SKM-1 (cell line): ENCODE results near the gene TSACC.

Experiments used
- DNase-seq: peaks from one replicate; lab custom pipeline; 2025; ENCODE audit not compliant: unreplicated experiment; lab: John Stamatoyannopoulos, UW

Gene TSACC

DNA sequence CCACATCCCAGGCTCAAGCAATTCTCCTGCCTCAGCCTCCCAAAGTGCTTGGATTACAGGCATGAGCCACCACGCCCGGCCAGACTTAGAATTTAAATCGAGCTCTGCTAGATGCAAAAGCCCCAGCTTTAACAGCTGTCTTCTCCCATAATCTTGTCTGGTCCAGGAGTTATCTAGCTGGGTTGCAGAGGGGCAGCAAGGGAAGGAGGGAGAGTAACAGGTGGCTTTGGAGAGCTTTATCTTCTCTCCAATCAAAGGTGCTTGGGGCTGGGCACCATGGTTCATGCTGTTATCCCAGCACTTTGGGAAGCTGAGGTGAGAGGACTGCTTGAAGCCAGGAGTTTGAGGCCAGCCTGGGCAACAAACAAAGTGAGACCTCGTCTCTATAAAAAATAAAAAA, 34.5 kb downstream of the TSACC start:
- DNase-seq: no peak

DNA sequence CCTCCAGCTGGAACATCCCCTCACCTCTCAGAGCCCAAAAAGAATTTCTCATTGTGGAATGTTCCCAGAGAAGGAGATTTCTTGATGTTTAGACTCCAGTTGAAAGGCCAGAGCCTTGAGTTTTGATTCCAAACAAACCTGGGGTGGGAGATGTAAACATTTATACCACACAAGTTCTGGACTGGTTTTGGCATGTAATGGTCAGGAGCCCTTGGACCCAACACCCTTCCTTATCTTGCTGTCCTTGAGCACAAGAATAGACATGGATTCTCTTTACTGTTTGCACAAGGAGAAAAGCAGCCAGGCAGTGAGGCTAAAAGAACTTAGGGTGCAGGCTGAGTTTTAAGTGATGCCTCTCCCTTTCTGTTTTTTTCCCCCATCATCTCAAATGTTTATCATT, 35.2 kb downstream of the TSACC start:
- DNase-seq: no peak

DNA sequence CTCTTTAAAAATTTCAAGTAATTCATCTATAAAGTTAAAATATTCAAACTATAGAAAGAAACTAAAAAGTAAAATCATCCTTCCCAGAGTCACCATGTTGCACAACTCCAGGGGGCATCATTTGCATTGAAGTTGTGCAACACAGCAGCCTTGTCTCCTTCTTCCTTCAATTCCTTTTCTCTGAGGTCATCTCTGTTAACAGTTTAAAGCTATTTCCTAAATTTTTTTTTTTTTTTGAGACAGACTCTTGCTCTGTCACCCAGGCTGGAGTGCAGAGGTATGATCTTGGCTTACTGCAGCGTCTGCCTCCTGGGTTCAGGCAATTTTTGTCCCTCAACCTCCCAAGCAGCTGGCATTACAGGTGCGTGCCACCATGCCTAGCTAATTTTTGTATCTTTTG, 37.8 kb downstream of the TSACC start:
- DNase-seq: peak; percentile 58

DNA sequence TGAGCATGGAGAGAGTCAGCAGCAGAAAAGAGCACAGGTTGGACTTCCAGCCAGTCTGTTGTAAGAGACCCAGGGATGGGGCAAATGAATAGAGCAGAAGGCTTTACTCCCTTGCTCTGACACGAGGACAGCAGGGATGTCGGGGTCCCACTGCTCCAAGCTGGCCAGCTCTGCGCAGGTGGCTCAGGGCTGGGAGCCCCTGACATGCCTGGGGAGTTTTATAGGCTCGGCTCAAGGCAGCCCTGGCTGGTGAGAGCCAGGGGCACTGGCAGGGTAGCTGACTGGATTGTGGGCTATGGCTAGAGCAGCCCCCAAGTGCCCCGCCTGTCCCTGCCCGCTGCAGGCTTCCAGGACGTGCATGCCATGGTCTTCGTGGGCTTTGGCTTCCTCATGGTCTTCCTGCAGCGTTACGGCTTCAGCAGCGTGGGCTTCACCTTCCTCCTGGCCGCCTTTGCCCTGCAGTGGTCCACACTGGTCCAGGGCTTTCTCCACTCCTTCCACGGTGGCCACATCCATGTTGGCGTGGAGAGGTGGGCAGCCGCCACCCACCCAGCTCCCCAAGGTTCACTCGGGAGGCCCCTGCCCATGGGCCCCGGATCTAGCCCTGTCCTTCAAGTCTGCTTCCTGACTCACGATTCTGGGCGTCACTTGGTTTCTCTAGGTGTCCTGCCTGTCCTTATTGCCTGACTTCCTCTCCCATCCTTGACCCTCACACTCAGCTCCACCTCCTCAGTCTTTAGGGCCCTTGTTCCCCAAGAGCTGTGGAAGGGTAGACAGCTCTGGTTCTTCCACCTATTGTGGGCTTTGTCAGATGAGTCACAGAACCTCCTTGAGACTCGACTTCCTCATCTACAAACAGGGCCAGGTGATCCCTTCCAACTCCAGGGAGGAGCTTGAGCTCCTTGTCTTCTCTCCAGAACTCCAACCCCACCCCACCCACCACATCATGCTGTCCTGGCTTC, 38.9 kb downstream of the TSACC start:
- peak; percentile 47 for DNase-seq

DNA sequence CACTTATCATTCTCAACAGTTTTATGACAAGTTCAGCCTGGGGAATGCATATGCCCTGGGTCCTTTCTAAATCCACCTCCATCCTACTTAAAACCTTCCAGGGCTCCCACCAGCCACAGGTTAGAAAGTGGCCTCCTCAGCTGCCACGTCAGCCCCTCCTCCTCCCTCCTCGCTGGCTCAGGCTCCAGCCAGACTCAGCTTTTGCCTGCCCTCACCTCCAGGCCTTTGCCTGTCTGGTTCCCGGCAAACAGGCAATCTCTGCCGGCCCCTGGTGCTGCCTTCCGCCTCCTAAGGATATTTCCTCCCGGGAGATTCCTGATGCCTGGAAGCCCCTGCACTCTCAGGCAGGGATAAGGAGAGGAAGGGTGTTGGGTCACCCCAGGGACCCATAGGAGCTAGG, 40.2 kb downstream of the TSACC start:
- DNase-seq: no peak

DNA sequence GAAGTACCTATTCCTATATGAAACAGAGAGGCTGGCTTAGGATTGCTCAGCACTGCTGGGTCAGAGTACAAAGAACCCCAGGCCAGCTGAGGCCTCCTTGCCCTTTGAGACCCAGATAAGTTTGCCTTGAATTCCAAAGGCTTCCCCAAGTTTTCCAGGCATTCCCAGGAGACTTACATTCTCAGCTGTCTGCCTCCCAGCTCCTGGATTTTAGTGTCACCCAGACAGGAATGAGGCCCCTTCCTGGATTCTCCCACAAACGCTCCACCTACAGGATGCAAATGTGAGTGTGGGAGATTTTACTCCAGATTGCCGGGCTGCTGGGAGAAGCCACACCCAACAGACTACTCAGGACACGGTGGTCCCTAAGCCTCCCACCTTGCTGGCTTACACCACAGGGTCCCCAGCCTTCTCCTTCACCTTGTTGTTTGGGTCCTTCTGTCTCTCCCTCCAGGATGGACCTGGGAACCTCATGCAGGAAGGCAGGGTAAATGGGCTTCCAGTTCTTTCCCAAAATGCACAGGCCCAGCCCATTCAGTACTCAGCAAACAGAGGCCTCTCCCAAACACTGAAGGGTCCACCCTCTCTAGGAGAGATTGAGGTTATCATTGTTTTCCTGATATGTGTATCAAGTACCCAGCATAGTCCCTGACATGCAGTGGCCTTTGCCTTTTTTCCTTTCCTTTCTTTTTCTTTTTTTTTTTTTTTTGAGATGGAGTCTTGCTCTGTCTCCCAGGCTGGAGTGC, 41.3 kb downstream of the TSACC start:
- no peak for DNase-seq

DNA sequence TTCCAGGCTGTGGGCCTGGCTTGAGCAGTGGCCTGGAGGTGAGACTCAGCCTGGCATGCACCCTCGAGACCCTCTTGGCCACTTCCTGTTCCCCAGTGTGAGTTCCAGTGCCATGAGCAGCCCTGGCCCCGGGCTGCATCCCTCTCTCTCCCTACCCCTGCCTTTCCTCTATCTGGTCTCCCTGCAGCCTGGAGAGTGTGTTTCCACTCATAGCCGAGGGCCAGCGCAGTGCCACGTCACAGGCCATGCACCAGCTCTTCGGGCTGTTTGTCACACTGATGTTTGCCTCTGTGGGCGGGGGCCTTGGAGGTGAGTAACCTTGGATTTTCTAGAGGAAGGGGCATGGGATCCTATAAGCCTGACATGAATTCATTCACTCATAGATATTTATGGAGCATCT, 44.2 kb downstream of the TSACC start:
- no peak for DNase-seq

DNA sequence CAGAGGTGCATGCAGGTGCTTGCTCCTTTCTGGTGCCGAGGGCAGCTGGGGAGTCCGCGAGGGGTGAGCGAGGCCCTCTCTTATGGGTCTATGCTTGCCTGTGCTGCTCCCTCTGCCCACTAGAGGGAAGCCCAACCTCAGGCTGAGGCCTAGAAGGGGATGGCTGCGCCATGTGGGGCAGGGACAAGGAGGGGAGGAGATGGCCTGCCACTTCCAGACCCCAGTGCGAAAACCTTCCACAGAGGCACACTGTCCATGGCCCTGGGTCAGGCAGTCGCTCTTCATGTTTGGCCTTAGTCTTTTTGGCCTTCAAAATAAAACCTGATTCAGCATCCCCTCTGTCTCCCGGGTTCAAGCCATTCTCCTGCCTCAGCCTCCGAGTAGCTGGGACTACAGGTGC, 44.7 kb downstream of the TSACC start:
- peak; percentile 50 for DNase-seq

DNA sequence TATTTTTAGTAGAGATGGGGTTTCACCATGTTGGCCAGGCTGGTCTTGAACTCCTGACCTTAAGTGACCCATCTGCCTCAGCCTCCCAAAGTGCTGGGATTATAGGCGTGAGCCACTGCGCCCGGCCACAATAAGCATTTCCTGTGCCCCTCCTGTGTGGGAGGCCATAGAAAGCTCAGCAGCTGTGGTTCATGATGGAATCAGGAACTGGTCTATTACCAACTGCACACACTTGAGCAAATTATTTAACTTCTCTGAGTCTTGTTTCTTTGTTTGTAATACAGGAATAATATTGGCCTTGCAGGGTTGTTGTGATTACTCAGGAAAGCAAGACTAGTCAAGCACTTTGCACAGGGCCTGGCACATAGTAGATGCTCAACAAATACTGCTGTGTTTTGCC, 45.7 kb downstream of the TSACC start:
- no peak for DNase-seq

DNA sequence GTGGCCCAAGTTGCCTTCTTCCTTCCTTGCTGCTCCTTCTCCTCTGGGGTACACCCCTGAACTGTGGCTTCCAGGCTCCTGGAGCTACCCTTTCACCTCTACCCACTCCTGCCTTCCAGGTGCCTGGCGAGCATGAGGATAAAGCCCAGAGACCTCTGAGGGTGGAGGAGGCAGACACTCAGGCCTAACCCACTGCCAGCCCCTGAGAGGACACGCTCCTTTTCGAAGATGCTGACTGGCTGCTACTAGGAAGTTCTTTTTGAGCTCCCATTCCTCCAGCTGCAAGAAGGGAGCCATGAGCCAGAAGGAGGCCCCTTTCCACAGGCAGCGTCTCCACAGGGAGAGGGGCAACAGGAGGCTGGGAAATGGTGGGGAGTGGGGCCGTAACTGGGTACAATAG, 46.3 kb downstream of the TSACC start:
- DNase-seq: no peak

DNA sequence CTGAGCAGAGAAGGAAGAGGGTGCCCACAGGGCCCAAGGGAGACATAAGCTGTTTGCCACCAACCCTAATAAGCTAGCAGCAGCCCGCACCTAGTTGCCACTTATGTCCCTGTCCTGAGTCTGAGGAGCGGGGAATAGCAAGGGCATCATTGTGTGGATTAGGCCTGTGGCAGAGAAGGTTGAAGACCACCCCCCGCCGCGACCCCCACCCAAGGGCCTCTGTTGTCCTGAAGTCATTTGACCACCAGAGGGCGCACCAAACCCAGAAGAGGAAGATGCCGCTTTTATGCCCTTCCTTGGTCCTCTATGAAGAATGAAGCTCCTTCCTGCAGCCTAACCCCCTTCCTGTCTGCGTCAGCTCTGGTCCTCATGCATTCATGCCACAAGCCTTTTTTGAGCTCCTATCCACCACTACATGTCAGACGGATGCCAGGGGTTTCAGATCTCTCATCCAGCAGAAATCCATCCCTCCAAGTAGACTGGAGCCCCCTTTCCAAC, 47.3 kb downstream of the TSACC start:
- peak; percentile 77 for DNase-seq

DNA sequence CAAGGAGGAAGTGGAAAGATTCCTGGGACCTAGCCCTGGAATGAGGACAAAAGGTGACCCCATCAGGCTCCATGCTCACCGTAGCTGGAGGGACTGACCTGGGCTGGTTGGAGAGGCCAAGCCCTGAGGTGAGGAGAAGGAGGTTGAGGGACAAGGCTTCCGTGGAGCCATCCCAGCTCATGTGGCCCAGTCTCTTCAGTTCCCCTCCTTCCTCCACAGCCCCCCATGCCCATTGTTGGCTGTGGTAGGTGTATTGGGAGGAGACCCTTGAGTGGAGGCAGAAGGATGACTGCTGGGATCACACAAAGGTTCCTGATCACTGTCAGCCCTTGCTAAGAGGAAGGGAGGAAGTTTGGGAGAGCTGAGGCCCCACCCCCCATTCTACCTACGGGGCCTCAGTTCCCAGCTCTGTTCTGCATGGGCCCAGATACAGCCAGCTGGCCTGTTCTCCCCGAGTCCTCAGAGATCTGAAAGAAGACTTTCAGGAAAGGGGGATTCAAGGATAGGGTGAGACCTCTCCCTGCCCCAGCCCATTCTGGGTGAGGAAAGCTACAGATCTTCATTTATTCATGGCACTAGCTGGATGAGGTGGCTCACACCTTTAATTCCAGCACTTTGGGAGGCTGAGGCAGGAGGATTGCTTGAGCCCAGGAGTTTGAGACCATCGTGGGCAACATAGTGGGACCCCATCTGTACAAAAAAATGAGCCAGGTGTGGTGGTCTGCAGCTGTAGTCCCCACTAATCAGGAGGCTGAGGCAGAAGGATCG, 48.0 kb downstream of the TSACC start:
- no peak for DNase-seq

DNA sequence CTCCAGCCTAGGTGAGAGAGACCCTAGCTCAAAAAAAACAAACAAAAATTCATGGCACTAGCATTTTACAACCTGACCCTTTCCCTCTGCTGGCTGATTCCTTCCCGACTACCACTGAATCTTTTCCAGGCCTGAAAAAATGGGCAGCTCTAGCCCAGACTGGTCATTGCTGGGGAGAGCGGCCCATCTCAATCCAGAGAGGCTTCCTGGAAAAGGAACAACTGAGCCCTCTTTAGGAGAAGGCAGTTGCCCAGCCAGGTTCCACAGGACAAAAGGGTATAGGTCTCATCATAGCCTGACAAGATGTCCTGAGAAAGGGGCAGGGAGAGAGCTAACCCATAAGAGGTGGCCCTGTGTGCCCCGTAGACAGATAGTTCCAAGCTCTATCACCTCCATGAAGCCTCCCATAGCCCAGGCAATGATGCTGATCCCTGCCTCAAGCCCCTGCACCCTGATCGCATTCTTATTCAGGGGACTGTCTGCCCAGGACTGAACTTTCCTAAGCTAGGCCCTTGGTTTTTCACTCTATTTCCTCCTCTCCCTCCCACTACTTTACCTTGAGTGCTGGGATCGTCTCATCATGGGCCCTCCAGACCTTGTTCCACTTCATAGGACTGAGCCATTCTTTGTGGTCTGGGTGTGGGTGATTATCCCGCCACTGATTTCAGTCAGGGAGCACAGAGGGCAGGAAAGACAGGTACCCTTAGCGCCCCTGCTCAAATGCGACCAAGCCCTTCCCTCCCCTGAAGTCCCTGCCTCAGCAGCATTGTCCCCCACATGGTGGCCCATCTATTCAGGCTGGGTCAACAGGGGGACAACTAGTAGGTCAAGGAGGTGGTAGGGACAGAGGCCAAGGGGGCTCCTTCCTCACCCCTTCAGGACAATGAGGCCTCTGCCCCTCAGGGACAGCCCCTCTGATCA, 48.9 kb downstream of the TSACC start:
- no peak for DNase-seq

DNA sequence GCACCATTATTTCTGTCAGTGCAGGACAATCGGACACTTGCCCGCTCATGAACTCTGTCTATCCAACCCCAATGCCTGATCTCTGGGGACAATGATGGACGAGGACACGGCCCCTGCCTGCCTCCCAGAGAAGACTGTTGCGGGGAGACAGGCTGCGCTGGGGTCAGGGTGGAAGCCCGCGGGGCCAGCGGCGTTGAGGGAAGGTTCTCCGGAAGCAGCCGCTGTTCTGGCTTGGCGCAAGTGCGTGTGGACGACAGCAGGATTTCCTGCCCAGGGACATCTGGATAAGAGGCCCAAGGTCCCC, 49.5 kb downstream of the TSACC start:
- DNase-seq: no peak

DNA sequence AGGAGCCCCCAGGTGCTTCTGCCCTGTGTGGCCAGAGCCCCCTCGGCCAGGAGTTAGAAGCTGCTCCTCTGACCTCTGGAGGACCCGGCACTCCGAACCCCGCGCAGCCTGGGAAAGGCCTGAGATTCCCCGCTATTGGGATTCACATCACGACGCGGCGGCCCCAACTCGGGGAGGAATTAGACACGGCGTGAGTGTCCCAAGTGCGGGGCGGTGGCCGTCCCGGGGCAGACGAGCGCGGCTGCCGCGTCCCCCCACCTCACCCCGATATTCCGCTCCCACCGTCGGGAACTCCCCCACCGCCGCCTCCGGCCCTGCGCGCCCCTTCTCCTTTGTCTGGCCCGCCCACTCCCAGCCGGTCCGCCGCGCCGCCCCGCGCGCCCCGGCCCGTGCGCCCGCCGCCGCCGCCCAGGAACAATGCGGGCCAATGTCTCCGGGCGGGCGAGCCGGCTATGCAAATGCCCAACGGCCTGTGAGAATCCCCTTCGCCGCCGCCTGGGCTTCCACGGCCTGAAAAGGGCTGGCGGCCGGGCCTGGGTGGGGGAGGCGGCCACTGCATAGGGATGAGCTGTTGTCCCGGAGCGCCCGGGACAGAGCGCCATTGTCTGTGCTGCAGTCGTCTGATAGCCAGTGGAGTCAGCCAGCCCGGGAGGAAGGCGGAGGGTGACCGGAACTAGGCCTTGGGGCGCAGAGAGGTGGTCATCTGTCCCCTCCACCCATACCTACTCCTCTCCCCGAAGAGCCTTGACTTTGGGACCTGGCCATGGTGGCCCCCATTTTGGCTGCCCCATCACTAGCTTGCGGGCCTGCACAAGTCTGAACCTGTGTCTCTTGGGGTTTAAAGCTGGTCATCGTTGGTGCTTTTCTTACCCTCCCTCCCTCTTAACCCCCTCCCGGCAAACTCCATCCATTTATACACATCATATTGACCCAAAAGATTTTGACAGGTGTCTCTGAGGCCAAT, 50.1 kb downstream of the TSACC start:
- no peak for DNase-seq

DNA sequence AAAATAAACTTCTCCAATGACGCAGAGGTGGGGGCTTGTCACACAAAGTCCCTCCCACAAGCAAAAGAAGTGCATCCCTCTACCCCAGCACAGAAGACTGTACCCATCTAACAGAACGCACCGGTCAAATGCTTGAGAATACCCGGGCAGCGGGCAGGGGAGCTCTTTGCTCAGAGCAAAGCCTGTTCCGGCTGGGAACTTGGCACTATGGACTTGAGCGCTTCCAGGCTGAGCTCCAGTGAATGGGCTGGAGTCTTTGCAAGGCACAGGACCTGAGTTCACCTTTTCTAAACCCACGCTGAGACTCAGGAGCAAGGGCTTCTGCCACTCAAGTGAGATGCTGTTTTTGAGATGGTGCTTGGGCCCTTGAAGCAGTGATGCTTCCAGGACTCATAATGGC, 51.0 kb downstream of the TSACC start:
- no peak for DNase-seq

DNA sequence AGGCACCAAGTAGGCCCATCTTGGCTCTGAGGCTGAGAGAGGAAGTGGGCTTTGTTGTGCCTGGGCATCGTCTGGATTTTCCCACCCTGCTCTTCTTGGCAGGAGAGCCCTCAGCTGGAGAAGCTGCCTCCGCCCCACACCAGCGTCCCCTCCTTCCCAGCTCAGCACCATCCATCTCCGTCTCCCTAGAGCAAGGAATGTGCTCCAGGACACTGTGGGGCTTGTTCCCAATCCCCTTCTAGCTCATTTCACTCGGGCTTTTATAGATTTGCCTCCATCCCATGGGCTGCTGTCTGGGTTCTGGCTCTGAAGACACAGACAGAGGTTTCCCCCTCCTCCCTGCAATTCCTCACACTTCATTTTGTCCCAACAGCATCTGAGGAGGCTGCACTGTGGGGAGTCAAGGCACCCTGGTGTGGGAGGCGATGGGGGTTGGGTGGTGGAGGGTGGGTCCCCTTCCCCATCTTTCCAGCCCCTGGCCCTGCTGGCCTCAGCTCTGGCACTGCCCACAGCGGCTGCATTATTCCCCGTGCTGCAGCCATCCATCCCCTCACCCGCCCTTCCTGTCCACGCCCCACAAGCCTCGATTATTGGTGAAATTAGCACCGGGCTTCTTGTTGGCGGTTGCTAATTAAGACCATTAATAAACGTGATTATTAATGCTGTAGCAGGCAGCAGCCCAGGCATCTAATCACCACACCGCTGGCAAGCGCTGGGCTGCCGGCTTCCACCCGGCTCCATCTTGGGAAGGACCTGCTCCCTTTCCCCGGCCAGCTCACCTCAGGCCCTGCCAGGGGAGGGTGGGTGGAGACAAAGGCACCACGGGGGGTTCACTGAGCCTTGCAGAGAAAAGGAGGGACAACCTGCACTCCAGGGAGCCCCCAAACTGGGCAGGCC, 52.4 kb downstream of the TSACC start:
- DNase-seq: no peak

DNA sequence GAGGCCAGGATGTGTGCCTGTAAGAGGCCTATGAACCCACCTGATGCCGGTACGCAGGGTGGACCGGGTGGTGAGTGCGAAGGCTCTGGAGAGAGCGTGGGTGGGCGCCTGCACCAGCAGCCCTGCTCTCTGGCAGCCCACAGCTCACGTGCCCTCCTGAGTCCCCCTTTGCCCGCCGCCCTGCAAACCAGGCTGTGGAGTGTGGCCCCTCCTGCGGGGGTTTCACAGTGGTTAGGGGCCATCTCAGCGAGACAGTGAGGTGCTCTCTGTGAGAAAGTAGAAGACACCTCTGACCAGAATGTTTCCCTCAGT, 53.0 kb downstream of the TSACC start:
- no peak for DNase-seq

DNA sequence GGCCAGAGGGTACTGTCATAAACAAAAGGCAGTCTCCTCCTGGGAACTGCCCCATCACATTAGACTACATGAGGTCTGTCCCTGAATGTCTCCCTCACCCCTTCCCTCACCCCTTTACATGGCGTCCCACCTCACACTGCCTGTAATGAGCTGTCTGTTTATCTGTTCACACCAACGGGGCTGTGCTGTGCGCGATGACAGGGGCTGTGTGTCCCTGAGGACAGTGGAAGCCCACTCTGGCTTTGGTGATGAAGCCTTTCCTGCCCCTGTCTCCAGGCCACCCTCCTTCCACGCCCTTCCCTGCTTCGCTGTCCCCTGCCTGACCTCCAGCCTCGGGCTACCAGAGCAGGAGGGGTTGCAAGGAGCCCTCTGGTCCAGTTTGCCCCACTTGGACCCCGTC, 53.4 kb downstream of the TSACC start:
- DNase-seq: no peak
